ENCODE results near the gene SNU13. TPM values are rescaled to one million over a fixed set of nuclear protein-coding genes. Genes with fewer than 3 reads are reported as not detected.
A peak's percentile ranks its signal among the peaks of the same experiment; 100 is the strongest.
"Not testable (repeated sequence)": the region's sequence is repeated elsewhere in the genome, so short reads cannot be mapped to it uniquely, and the experiment has no call there.

Gene SNU13
- polyA plus RNA-seq, 4 donors, result 129 to 157 (median 144) TPM

- DNase-seq (ENCODE audit: low read depth in 4 of 4, low spot score in 3 of 4), result peak; percentile 61 to 77 (median 70)
These were observed 6.4 kb downstream of the SNU13 start for GRCh38 chr22:41682033-41682807.

GRCh38 chr22:41681616-41682015 is 7.1 kb downstream of the SNU13 start:
- no peak for DNase-seq (ENCODE audit: low read depth in 4 of 4, low spot score in 3 of 4)

- DNase-seq (ENCODE audit: low read depth in 4 of 4, low spot score in 3 of 4), result no peak
These were observed 12.5 kb downstream of the SNU13 start for GRCh38 chr22:41676134-41676533.

- no peak for DNase-seq (ENCODE audit: low read depth in 4 of 4, low spot score in 3 of 4)
These were observed 13.8 kb downstream of the SNU13 start for GRCh38 chr22:41674846-41675340.

GRCh38 chr22:41672780-41673509 is 15.7 kb downstream of the SNU13 start:
- no peak for DNase-seq (ENCODE audit: low read depth in 4 of 4, low spot score in 3 of 4)

GRCh38 chr22:41672096-41672495 is 16.6 kb downstream of the SNU13 start:
- DNase-seq (ENCODE audit: low read depth in 4 of 4, low spot score in 3 of 4), result not testable (repeated sequence)

- no peak for DNase-seq (ENCODE audit: low read depth in 4 of 4, low spot score in 3 of 4)
These were observed 19.4 kb downstream of the SNU13 start for GRCh38 chr22:41668971-41669911.

GRCh38 chr22:41664951-41665350 is 23.7 kb downstream of the SNU13 start:
- DNase-seq (ENCODE audit: low read depth in 4 of 4, low spot score in 3 of 4), result no peak

- no peak for DNase-seq (ENCODE audit: low read depth in 4 of 4, low spot score in 3 of 4)
These were observed 24.2 kb downstream of the SNU13 start for GRCh38 chr22:41664490-41664889.

GRCh38 chr22:41663594-41663993 is 25.1 kb downstream of the SNU13 start:
- DNase-seq (ENCODE audit: low read depth in 4 of 4, low spot score in 3 of 4), result not testable (repeated sequence)

- DNase-seq (ENCODE audit: low read depth in 4 of 4, low spot score in 3 of 4), result no peak
These were observed 27.0 kb downstream of the SNU13 start for GRCh38 chr22:41661713-41662112.

GRCh38 chr22:41661088-41661487 is 27.6 kb downstream of the SNU13 start:
- DNase-seq (ENCODE audit: low read depth in 4 of 4, low spot score in 3 of 4), result no peak

- DNase-seq (ENCODE audit: low read depth in 4 of 4, low spot score in 3 of 4), result no peak
These were observed 28.3 kb downstream of the SNU13 start for GRCh38 chr22:41660416-41660815.

- no peak for DNase-seq (ENCODE audit: low read depth in 4 of 4, low spot score in 3 of 4)
These were observed 28.7 kb downstream of the SNU13 start for GRCh38 chr22:41659941-41660340.

GRCh38 chr22:41658869-41659268 is 29.8 kb downstream of the SNU13 start:
- DNase-seq (ENCODE audit: low read depth in 4 of 4, low spot score in 3 of 4), result no peak

- no peak for DNase-seq (ENCODE audit: low read depth in 4 of 4, low spot score in 3 of 4)
These were observed 31.0 kb downstream of the SNU13 start for GRCh38 chr22:41657709-41658108.

- DNase-seq (ENCODE audit: low read depth in 4 of 4, low spot score in 3 of 4), result no peak
These were observed 32.1 kb downstream of the SNU13 start for GRCh38 chr22:41656556-41656955.

GRCh38 chr22:41654322-41654721 is 34.3 kb downstream of the SNU13 start:
- DNase-seq (ENCODE audit: low read depth in 4 of 4, low spot score in 3 of 4), result no peak

- DNase-seq (ENCODE audit: low read depth in 4 of 4, low spot score in 3 of 4), result no peak
These were observed 37.8 kb downstream of the SNU13 start for GRCh38 chr22:41650821-41651220.

- DNase-seq (ENCODE audit: low read depth in 4 of 4, low spot score in 3 of 4), result no peak
These were observed 38.4 kb downstream of the SNU13 start for GRCh38 chr22:41650229-41650628.

GRCh38 chr22:41648432-41648831 is 40.2 kb downstream of the SNU13 start:
- DNase-seq (ENCODE audit: low read depth in 4 of 4, low spot score in 3 of 4), result no peak

All from left renal pelvis (tissue), 4 donors.